Skeletal muscle satellite cell (primary cell): ENCODE data around the gene RGS12.
A peak's percentile ranks its signal among the peaks of the same experiment; 100 is the strongest.

ENCODE experiments used
- H3K27me3 ChIP-seq: 2 replicates; pipeline ENCODE4 v1.7.0; 2013; ENCODE audit warnings: low read length; ENCODE audit not compliant: control insufficient read depth, insufficient read depth
- H3K36me3 ChIP-seq: 2 replicates; pipeline ENCODE4 v1.7.0; 2013; ENCODE audit warnings: mild to moderate bottlenecking, control low read depth, low read length; ENCODE audit not compliant: insufficient read depth
- H3K4me1 ChIP-seq: 2 replicates; pipeline ENCODE4 v1.7.0; 2013; ENCODE audit warnings: low read length; ENCODE audit not compliant: control insufficient read depth, insufficient read depth
- H3K4me2 ChIP-seq: 2 replicates; pipeline ENCODE4 v1.7.0; 2013; ENCODE audit warnings: mild to moderate bottlenecking, low read length
- H3K4me3 ChIP-seq: 2 replicates; pipeline ENCODE4 v1.7.0; 2013; ENCODE audit warnings: low read length
- H3K9ac ChIP-seq: 2 replicates; pipeline ENCODE4 v1.7.0; 2013; ENCODE audit warnings: mild to moderate bottlenecking, low read depth, low read length, moderate library complexity
- H3K9me3 ChIP-seq: replicated peaks from 2 replicates; pipeline ENCODE4 v1.7.0; 2013; ENCODE audit warnings: mild to moderate bottlenecking, control low read depth, low read length

The RGS12 gene

GRCh38 chr4:3340700-3341083 is 47.9 kb downstream of the RGS12 start:
- H3K27me3 ChIP-seq = no peaks in the 10 kb centered on the region
- H3K4me1 ChIP-seq = peaks cover 14% of the 10 kb centered on the region

GRCh38 chr4:3341760-3342159 is 48.9 kb downstream of the RGS12 start:
- Histone ChIP-seq H3K27me3 (no peaks in the 10 kb centered on the region), H3K4me1 (peaks cover 18% of the 10 kb centered on the region), H3K9me3 (no peaks in the 10 kb centered on the region), H3K4me2 (peak overlapping the region; percentile 77), H3K36me3 (no peaks in the 10 kb centered on the region), H3K4me3 (no peak overlapping the region), H3K9ac (peak overlapping the region; percentile 51)

More at GRCh38 chr4:3340700-3341083, 47.9 kb downstream of the RGS12 start:
- Histone ChIP-seq H3K4me2 (no peak overlapping the region), H3K9ac (no peak overlapping the region), H3K4me3 (no peak overlapping the region), H3K36me3 (no peaks in the 10 kb centered on the region), H3K9me3 (no peaks in the 10 kb centered on the region)

DNA sequence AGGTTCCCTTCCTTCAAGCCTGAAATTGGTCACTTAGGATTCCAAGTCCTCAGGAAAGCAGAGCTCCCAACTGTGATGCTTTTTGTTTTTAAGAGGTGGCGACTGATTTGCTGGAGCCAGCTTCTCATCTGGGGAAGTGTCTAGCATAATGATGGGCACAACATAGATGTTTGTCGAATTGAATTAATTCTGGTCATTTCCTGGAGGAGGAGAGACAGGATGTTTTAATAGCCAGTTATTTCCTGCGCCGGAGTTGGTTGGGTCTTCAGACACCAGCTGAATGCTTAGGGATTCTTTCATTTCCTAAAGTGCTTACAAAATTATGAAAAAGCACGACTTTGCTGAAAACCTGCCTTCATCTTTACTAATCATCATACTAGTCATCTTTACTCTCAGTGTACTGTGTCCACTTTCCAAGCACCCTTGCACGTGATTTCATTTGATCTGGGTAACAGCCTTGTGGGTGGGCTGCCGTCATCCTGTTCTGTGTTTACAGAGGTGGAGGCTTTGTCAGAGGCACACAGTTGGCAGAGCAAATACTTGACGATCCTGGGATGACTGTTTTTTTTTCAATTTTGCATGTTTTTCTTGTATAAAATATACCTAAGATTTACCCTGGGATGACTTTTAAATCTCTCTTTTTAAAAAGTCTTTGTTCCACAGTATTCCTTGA is 49.5 kb downstream of the RGS12 start:
- Histone ChIP-seq H3K9me3 (no peaks in the 10 kb centered on the region), H3K4me2 (peak overlapping the region; percentile 77), H3K27me3 (no peaks in the 10 kb centered on the region), H3K36me3 (no peaks in the 10 kb centered on the region), H3K4me1 (peaks cover 18% of the 10 kb centered on the region), H3K9ac (peak overlapping the region; percentile 51), H3K4me3 (peak overlapping the region; percentile 50)
